AG09309 (cell line): ENCODE measurements around the gene TSHZ2.
"Not testable (repeated sequence)": the region's sequence is repeated elsewhere in the genome, so short reads cannot be mapped to it uniquely, and the experiment has no call there.

Experiments
- DNase-seq: peaks from one replicate; pipeline ENCODE4 v3.0.0-alpha.2; 2010; ENCODE audit warnings: low read depth
- H3K4me3 ChIP-seq: 2 replicates; pipeline ENCODE4 v1.5.1; 2011; ENCODE audit warnings: mild to moderate bottlenecking, low read depth, low read length, moderate library complexity; ENCODE audit not compliant: control insufficient read depth
- TF ChIP-seq, protein P1 (sequence below): IDR thresholded peaks from 2 replicates; pipeline ENCODE4 v1.5.1; 2011; ENCODE audit warnings: mild to moderate bottlenecking, low read depth, low read length, inconsistent platforms; ENCODE audit not compliant: insufficient read depth, control insufficient read depth; ENCODE audit errors: missing control alignments

Gene TSHZ2

DNA sequence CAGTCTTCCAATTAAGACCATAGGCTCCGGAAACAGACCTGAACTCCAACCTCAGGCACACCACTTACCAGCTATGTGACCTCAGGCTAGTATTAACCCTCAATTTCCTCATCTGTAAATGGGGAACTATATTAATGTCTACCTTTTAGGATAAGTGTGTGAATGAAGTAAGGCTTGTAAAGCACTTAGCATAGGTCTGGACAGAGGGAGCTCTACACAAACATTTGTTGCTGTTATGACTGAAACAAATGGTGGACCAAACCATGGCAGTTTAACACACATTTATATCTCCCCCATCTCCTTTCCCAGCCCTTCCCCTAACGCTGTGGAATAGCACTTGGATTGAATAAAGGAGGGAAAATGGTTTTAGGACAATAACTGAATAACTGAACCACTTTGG lies 48.7 kb downstream of the TSHZ2 start:
- no peak for DNase-seq

DNA sequence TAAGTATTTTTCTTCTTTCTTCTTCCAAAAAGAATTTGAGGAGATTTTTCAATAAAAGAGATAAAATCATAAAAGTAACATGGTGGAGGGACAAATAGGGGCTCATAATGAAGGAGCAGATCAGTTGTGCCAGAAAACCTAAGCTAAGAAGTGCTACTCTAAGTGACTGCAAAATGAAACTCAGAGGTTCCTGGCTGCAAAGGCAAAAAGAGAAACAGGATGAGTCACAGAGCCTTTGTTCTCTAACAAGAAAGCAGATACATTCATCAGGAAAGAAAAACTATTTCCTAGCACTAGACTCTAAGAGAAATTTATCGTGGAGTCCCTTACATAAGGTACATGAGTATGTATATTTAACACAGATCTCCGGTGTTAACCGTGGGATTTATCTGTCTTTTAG lies 49.8 kb downstream of the TSHZ2 start:
- no peak overlapping the region for H3K4me3 ChIP-seq

More for the DNA sequence above, 48.7 kb downstream of the TSHZ2 start:
- TF ChIP-seq, protein P1, sequence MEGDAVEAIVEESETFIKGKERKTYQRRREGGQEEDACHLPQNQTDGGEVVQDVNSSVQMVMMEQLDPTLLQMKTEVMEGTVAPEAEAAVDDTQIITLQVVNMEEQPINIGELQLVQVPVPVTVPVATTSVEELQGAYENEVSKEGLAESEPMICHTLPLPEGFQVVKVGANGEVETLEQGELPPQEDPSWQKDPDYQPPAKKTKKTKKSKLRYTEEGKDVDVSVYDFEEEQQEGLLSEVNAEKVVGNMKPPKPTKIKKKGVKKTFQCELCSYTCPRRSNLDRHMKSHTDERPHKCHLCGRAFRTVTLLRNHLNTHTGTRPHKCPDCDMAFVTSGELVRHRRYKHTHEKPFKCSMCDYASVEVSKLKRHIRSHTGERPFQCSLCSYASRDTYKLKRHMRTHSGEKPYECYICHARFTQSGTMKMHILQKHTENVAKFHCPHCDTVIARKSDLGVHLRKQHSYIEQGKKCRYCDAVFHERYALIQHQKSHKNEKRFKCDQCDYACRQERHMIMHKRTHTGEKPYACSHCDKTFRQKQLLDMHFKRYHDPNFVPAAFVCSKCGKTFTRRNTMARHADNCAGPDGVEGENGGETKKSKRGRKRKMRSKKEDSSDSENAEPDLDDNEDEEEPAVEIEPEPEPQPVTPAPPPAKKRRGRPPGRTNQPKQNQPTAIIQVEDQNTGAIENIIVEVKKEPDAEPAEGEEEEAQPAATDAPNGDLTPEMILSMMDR: no peak
- no peak overlapping the region for H3K4me3 ChIP-seq

DNA sequence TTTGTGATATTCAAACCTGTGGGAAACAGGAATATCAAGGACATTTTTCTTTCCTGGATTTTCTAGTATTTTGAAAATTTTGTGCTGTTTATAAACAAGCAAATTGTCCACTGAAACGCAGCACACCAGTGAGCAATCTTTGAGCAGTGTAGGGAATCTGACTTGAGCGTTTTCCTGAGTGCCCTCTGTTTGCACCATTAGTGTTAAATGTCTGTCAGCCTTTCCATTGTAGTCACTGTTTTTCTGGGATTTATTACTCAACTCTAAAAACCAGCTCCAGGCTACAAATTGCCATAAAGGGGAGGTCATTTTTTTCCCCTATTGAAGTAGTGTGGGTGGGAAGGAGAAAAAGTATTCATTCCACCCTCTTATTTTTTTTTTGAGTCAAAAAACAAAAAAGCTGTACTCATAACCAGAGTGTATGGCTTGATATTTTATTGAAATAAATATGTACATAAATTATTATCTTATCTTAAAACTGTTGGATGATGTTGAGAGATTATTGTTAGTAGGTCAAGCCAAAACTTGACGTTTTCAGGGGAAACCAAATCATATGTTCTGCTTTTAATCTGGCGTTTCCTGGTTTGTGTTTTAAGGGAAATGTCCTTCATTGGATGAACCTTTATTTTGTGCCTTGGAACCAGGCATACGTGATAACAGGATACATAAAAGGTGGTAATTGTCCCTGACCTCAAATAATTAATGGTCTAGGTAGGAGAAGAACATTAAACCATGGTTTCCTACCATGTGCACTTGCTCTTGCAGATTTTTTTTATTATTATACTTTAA lies 51.8 kb downstream of the TSHZ2 start:
- no peak for DNase-seq
- TF ChIP-seq, protein P1: no peak

More for the DNA sequence above, 49.8 kb downstream of the TSHZ2 start:
- DNase-seq: no peak
- TF ChIP-seq, protein P1: no peak

DNA sequence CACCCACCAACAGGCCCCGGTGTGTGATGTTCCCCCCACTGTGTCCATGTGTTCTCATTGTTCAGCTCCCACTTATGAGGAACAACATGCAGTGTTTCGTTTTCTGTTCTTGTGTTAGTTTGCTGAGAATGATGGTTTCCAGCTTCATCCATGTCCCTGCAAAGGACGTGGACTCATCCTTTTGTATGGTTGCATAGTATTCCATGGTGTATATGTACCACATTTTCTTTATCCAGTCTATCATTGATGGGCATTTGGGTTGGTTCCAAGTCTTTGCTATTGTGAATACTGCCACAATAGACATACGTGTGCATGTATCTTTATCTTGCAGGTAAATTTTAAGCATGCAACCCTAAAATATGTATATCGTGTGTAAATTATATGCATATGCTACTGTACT lies 52.5 kb downstream of the TSHZ2 start:
- not testable (repeated sequence) for H3K4me3 ChIP-seq, DNase-seq

More for the DNA sequence above, 51.8 kb downstream of the TSHZ2 start:
- no peak overlapping the region for H3K4me3 ChIP-seq

DNA sequence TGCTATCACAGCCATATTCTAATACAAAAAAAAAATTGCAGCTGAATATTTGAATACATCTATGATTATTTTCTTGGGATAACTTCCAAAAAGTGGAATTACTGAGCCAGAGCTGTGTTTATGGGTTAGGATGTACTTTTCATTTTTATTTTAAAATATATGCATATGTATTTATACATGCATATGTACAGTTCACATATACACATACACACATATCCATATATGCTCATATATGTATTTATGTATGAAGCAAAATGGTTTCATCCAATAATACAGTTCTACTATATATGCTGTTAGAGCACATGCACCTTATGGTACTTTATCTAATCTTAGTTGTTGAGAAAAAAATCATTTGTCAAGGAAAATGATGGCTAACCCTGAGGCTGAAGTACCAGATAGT lies 54.9 kb downstream of the TSHZ2 start:
- H3K4me3 ChIP-seq: no peak overlapping the region
- DNase-seq: no peak
- TF ChIP-seq, protein P1: no peak

DNA sequence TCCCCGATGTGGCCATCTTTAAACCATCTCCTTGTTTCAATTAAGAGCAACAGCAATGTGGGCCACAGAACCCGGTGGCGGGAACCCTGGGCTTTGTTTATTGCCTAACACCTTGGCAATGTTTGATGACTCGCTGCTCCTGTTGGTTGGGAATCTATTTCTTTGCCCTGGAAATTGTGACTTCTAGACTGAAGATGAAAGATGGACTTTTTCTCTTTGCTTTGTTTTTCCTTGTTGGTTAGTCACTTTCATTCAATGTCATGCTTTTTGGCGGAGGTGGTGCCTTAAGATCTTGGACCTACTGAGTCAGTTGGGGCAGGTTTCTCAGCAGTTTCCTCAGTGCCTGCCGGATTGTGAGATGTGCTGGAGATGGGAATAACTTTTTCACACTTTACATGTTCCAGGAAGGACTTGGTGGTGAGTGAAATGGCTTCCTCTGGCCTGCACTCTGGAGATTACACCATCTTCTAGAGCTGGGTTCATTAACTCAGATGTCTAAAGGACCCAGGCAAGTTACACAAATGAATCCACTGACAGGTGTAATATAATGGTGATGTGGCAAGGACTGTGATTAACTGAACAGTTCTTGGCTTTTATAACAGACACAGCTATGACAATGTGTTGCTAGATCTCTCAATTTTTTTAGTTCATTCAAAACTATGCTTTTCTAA lies 56.3 kb downstream of the TSHZ2 start:
- TF ChIP-seq, protein P1: no peak
- DNase-seq: no peak
- H3K4me3 ChIP-seq: no peak overlapping the region

DNA sequence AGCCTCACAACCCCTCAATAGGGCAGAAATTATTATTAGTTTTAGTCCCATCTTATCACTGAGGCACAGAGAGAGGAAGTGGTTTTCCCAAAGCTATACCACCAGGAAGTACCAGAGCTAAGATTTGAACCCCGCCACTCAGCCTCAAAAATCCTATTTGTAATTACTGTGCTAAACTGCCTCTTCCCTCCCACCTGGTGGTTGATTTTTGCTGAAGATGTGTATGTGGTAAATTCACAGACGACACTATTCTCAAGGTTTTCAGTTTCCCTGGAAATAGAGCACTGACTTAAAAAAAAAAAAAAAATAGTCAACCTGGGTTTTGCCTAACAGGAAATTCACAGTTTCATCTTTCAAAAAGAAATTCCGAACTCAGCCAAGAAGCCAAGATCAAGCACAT lies 57.9 kb downstream of the TSHZ2 start:
- no peak overlapping the region for H3K4me3 ChIP-seq
- no peak for DNase-seq
- TF ChIP-seq, protein P1: no peak
